ENCODE results near the gene PARVG. TPM values are rescaled to one million over a fixed set of nuclear protein-coding genes. Genes with fewer than 3 reads are reported as not detected.

PARVG gene
- total RNA-seq, 1 donor from 2014 or later, result not detected

GRCh38 chr22:44154436-44154942 is 26.2 kb upstream of the PARVG start:
- no peak for DNase-seq (ENCODE audit: low read depth, low spot score)

GRCh38 chr22:44155115-44155514 is 25.6 kb upstream of the PARVG start:
- no peak for DNase-seq (ENCODE audit: low read depth, low spot score)

DNA sequence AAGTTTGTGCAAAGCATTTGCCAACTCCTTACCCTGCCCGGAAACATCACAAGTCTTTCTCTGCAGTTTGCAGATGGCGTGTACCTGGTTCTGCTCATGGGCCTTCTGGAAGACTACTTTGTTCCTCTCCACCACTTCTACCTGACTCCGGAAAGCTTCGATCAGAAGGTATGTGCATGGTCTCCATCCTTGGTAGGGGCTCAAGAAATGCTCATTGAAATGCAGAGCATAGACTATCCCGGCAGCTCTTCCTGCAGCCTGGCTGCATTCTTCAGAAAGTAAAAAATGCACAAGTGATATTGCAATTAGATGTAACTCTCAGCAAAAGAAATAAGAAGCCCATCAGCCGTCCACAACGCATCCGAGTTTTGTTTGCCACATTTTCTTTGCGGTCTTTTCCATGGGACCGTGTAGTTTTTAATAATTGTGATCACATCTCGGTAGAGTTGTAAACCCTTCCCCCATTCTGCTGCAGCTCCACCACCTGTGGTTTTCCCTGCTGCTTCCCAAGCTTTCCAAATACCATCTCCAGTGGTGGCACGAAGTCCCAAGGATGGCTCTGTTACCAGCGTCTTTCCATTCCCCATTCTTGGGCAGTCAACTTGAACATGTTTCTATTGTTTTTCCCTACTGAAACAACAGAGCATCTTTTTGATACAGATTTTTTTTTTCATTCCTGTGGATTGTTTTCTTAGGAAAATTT is 22.7 kb upstream of the PARVG start:
- DNase-seq (ENCODE audit: low read depth, low spot score), result no peak

DNA sequence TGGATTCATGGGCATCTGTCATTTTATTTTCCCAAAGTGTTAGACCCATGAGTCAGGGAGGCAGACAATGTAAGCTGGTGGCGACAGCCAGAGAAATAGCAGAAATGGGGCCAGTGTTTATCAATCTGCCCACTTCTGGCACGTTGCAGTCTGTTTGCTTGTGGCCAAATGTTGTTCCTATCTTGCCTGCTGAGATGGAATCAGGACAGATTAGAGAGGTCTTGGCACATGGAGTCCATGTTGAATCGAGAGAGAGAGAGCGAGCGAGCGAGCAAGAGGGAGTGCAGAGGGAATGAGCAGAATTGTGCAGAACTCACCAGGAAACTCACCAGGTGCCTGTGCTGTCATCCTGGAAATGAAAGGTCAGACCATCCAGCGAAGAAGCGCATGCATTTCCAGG is 21.9 kb upstream of the PARVG start:
- DNase-seq (ENCODE audit: low read depth, low spot score), result no peak

DNA sequence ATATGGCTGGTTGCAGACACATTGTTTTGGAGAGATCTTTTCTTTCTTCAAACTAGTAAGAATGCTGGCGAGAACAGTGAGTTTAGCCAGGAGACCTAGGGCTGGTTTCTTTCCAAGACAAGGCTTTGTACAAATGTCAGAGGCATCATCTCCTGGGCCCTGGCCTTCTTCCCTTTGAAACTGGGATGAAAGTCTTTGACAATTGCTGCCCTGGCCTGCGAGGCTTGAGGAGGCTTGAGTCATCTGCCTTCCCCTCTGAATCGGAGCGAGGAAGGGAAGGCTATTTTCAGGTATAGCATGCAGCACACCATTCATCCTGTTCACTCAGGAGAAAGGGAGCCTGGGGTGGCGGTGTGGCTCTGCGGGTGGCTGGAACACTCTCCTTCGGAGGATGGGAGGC is 21.5 kb upstream of the PARVG start:
- no peak for DNase-seq (ENCODE audit: low read depth, low spot score)

GRCh38 chr22:44159811-44160210 is 20.9 kb upstream of the PARVG start:
- no peak for DNase-seq (ENCODE audit: low read depth, low spot score)

- no peak for DNase-seq (ENCODE audit: low read depth, low spot score)
These were observed 20.3 kb upstream of the PARVG start for GRCh38 chr22:44160421-44160820.

- no peak for DNase-seq (ENCODE audit: low read depth, low spot score)
These were observed 19.1 kb upstream of the PARVG start for GRCh38 chr22:44161673-44162072.

GRCh38 chr22:44162960-44163359 is 17.8 kb upstream of the PARVG start:
- no peak for DNase-seq (ENCODE audit: low read depth, low spot score)

GRCh38 chr22:44163536-44163935 is 17.2 kb upstream of the PARVG start:
- DNase-seq (ENCODE audit: low read depth, low spot score), result no peak

DNA sequence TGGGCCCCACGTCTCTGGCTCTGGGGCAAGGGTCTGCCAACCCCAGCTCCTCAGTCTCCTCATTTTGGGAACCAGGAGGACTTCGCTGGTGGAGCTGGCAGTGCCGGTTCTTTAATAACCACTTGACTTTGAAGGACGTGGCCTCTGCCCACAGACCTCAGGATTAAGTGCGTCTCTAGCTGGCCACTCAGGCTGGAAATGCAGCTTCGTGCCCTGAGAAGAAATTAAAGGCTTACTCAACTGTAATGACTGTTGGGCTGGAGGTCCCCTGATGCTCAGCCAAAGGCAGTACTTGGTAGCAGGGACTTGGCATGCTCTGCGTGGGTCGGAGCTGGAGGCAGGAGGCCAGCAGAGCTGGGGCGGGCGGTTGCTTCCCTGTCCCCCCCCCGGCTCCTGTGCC is 16.7 kb upstream of the PARVG start:
- DNase-seq (ENCODE audit: low read depth, low spot score), result no peak

DNA sequence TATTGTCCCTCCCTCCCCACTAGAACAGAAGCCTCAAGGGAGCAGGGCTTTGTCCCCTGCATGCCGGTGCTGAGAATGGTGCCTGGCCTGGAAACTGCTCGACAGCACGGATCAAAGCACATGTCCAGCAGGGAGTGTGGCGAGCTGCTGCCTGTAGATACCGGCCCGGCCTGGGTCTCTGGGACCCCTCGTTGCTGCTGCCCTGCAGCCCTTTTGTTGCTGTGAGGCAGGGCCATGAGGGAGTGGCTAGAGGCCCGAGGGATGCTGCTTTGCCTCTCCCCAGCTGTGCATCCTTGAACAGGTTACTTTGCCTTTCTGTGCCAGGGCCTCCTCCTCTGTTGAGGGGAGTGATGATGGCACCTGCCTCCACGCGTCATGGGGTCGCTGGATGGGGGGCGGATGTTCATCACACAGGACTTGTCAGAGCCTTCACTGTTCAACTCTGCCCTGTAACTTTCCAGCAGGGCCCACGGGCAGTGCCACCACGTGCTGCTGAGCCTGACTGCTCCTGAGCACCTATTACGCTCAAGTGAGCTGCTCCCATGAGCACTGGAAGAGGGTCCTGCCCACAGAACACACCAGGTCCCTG is 15.3 kb upstream of the PARVG start:
- DNase-seq (ENCODE audit: low read depth, low spot score), result no peak

- no peak for DNase-seq (ENCODE audit: low read depth, low spot score)
These were observed 14.0 kb upstream of the PARVG start for GRCh38 chr22:44166498-44167276.

DNA sequence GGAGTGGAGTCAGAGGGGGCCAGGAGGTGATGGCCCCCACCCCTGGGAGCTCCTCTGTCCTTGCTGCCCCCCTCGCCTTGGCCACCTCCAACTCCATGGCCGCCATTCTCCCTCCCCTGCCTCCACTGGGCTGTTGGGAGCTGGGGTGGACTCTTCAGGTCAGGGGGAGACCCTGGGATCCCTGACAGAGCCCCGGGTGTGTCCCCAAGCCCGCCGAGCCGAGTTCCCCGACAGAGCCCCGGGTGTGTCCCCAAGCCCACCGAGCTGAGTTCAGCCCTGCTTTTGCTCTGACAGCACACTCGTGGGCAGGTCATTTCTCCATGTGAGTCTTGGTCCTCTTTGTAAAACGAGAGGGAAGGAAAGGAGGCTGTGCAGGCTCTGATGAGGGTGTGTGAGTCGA is 13.2 kb upstream of the PARVG start:
- no peak for DNase-seq (ENCODE audit: low read depth, low spot score)

- DNase-seq (ENCODE audit: low read depth, low spot score), result no peak
These were observed 12.5 kb upstream of the PARVG start for GRCh38 chr22:44168206-44168605.

DNA sequence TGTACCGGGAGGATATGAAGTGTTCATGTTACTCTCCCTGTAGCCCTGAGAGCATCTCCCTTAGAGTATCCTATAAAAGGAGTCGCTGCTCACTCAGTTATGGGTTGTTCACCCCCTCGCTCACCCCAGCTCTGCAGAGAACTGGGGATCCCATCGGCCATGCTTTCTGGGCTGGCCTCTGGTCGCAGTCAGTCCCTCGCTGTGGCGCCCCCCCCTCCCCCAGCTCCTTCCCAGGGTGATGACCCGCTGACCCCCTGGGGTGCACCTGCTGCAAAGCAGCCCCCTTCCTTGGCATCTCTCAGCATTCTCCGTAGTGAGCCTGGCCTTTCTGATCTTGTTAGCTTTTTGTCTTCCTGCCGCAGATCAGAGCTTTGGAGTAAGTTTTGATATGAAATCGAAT is 10.3 kb upstream of the PARVG start:
- no peak for DNase-seq (ENCODE audit: low read depth, low spot score)

DNA sequence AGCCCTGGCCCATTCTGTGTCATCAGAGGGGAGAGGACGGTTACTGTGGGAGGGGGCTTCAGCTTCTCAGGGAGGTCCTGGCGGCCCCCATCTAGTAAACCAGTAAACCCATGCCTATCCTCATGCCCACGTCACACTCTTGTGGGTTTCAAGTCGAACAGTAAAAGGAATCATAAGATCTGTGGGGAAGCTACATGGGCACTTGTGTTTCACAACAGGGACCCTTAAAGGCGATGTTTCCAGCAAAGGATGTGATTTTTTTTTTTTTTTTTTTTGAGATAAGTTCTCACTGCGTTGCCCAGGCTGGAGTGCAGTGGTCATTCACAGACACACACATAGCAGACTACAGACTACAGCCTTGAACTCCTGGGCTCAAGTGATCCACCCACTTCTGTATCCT is 9.2 kb upstream of the PARVG start:
- no peak for DNase-seq (ENCODE audit: low read depth, low spot score)

DNA sequence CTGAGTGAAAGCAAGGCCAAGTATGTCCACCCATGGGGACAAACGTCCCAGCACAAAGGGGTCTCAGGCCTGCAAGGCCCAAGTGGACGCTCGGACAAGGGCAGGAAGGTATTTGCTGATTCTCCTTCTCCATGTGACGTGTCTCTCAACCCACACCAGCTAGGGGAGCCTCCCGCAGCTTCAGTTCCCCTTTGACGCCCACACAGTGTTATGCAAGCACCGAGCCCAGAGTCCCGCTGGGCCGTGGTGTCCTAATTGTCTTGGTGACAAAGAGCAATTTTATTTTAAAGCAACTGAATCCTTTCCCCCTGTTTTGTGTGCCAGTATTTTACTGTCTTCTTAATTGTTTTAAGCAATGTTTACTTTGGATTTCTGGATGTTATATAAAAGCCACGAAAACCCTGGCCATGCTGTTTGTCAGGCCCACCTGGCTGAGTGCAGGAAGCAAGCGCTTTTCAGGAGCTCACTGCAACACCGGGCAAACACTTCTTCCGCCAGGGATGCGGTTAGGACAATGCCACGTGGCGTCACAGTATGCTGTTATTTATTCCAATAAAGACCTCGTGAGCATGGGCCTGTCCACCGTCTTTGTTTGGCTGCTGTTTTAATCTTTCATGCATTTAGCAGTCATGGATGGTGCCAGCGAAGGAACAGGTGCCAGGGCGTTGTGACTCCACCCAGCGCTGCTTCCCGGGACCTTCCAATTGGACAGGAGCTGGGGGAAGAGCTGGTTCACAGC is 8.2 kb upstream of the PARVG start:
- DNase-seq (ENCODE audit: low read depth, low spot score), result no peak

DNA sequence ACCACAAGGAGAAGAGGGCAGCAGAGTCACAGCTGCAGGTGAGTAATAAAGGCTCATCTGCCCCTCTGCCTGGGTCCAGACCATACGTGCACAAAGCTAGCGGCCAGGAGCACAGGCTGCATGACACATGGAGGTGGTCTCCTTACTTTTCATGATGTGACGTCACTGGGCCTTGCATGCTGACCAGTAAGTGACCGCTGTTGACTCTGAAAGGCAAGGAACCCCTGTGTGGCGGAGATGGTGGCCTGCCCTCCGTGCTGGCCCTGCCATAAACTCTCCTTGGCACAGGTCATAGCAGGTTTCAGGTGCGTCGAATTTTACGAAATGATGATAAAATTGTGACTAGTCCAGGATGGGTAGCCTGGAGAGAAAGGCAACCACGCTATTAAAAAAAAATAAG is 7.6 kb upstream of the PARVG start:
- no peak for DNase-seq (ENCODE audit: low read depth, low spot score)

GRCh38 chr22:44175676-44176075 is 5.0 kb upstream of the PARVG start:
- DNase-seq (ENCODE audit: low read depth, low spot score), result no peak

DNA sequence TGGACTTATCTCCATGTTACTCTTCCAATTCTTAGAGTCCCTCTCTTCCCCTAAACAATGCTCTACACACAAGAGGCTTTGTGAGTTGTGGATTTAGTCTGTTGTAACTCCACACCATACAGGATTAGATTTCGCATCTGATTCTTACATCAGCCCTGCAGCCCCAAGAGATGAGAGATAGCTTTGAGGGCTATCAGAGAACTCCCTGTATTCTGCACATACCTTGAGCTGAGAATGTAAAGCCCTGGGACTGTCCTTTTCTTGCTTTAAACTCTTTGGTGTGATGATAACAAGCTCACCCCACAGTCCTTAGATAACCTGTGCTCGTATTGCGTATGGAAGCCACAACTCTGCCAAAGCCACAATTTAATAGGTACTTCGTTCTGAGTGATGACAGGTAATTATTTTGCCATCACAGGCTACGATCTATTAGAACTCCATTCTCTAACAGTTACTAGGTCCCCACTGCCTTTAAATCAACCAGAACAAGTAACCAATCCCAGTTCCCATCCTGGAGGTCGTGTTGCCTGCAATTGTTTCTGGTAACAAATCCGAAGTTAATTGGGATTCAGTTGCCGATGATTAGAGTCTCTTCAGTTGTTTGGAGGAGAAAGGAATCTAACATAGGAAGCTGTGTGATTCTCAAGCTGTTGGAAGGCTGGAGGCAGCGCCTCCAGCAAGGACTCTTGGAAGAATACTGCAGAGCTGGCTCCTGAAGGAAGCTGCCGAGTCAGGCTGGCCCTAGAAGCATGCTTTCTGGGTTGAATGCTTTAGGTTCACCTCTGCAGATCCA is 1.3 kb upstream of the PARVG start:
- no peak for DNase-seq (ENCODE audit: low read depth, low spot score)

Measured in pulmonary artery endothelial cell (primary cell).